Body of pancreas (tissue), 4 donors: ENCODE data around the gene CTSG.

Experiments used
- POLR2A ChIP-seq, 3 donors: fragments of 450-650 bp; IDR thresholded peaks; one replicate each; pipeline ENCODE4 v1.6.1; 2016; ENCODE audit warnings: antibody characterized with exemption in 3 of 3, mild to moderate bottlenecking in 2 of 3
- TF ChIP-seq, protein P1 (sequence below), 7 experiments: fragments of 450-650 bp in 4 of 7; fragments of 200-600 bp in 3 of 7; sonication (generic) in 3 of 7; IDR thresholded peaks; one replicate each; pipeline ENCODE4 v1.5.1; 2016 to 2019; ENCODE audit warnings: antibody characterized with exemption in 7 of 7

DNA sequence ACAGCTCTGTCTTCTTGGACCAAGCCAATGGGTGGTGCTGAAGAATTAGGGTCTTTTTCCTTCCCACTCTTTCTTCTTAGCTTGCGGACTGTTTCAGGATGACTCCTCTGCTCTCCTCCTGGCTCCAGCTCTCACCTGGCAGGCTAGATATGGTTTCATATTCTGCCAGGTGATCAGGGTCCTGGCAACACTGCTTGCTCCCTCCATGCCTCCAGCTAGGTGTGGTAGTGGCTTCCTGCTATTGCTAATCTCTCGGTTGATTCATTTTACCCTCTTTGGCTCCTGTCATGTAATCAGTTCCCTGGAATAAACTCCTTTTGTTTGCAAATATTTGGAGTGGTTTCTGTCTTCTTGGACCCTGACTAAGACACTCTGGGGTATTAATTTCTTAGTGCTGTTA, 37.7 kb upstream of the CTSG start:
- TF ChIP-seq, protein P1, sequence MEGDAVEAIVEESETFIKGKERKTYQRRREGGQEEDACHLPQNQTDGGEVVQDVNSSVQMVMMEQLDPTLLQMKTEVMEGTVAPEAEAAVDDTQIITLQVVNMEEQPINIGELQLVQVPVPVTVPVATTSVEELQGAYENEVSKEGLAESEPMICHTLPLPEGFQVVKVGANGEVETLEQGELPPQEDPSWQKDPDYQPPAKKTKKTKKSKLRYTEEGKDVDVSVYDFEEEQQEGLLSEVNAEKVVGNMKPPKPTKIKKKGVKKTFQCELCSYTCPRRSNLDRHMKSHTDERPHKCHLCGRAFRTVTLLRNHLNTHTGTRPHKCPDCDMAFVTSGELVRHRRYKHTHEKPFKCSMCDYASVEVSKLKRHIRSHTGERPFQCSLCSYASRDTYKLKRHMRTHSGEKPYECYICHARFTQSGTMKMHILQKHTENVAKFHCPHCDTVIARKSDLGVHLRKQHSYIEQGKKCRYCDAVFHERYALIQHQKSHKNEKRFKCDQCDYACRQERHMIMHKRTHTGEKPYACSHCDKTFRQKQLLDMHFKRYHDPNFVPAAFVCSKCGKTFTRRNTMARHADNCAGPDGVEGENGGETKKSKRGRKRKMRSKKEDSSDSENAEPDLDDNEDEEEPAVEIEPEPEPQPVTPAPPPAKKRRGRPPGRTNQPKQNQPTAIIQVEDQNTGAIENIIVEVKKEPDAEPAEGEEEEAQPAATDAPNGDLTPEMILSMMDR (IDR thresholded peaks at IDR 0.05): no peak
- no peak for TF ChIP-seq POLR2A (IDR thresholded peaks at IDR 0.05)
